COLO829 (cell line): ENCODE measurements around the gene DMXL2.

Experiments used
- DNase-seq: peaks from one replicate; pipeline ENCODE4 v3.0.0; 2012; ENCODE audit warnings: low spot score

The DMXL2 gene

GRCh38 chr15:51403946-51404695 lies 218.4 kb downstream of the DMXL2 start:
- no peak for DNase-seq

GRCh38 chr15:51403072-51403878 lies 219.3 kb downstream of the DMXL2 start:
- DNase-seq, result peak; percentile 28

- DNase-seq, result peak; percentile 38
Measured at GRCh38 chr15:51401872-51402517, 220.6 kb downstream of the DMXL2 start.

GRCh38 chr15:51401051-51401780 lies 221.4 kb downstream of the DMXL2 start:
- no peak for DNase-seq

- DNase-seq, result no peak
Measured at GRCh38 chr15:51398626-51399025, 223.9 kb downstream of the DMXL2 start.
